ENCODE data around the gene ACP6.

DNA sequence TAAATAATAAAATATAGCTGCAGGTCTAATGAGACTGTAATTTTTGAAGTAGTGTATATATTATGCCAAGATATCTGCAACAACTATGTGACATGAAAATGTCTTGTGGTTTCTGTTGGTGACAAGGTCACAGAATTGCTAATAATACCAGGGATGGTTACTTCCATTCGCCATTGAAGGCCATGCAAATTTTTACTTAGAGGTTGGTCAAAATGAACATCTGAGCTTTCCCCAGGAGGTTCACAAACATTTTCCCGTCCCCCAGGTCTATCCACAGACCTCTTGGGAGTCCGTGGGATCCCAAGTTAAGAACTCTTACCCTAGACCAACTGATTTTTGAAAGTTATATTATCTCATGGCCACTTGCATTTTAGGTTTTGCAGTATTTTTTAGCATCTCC, 66.3 kb downstream of the ACP6 start:
- TF ChIP-seq CTCF (IDR thresholded peaks at IDR 0.05) (no peak), EZH2 (IDR thresholded peaks at IDR 0.05) (no peak)
